Neural cell (in vitro differentiated cells): ENCODE data around the gene FBN1. TPM values are rescaled to one million over a fixed set of nuclear protein-coding genes. Genes with fewer than 3 reads are reported as not detected.

ENCODE experiments used
- H2AFZ ChIP-seq: fragments of 200-600, 300-800 bp; sonication (generic), shearing (Covaris generic); 2 replicates; pipeline ENCODE4 v1.6.0; 2014; ENCODE audit warnings: low read depth, mild to moderate bottlenecking, antibody characterized with exemption, low read length, moderate library complexity
- H3F3A ChIP-seq: fragments of 200-600 bp; shearing (Covaris generic); 2 replicates; pipeline ENCODE4 v1.6.1; 2016; ENCODE audit warnings: mild to moderate bottlenecking, moderate library complexity, mixed read lengths, antibody characterized with exemption, low read length; ENCODE audit not compliant: insufficient read depth, poor library complexity, severe bottlenecking
- H3K27ac ChIP-seq: fragments of 200-600, 300-800 bp; sonication (generic), shearing (Covaris generic); 2 replicates; pipeline ENCODE4 v1.5.1; 2014; ENCODE audit warnings: mild to moderate bottlenecking, low read length, moderate library complexity
- H3K27me3 ChIP-seq: fragments of 300-800, 200-600 bp; sonication (generic), shearing (Covaris generic); 2 replicates; pipeline ENCODE4 v1.6.0; 2014; ENCODE audit warnings: mild to moderate bottlenecking, low read depth, low read length, moderate library complexity; ENCODE audit not compliant: insufficient read depth
- H3K36me3 ChIP-seq: fragments of 300-800, 200-600 bp; sonication (generic), shearing (Covaris generic); 2 replicates; pipeline ENCODE4 v1.5.1; 2014; ENCODE audit warnings: mild to moderate bottlenecking, antibody characterized with exemption, low read length, moderate library complexity; ENCODE audit not compliant: insufficient read depth
- H3K4me2 ChIP-seq: fragments of 300-800, 200-600 bp; sonication (generic), shearing (Covaris generic); 2 replicates; pipeline ENCODE4 v1.6.0; 2014; ENCODE audit warnings: mild to moderate bottlenecking, low read length
- H3K4me3 ChIP-seq: fragments of 300-800, 200-600 bp; sonication (generic), shearing (Covaris generic); 2 replicates; pipeline ENCODE4 v1.5.1; 2014; ENCODE audit warnings: mild to moderate bottlenecking, low read length, moderate library complexity
- H3K79me2 ChIP-seq: fragments of 200-600 bp; shearing (Covaris generic); replicated peaks from 2 replicates; pipeline ENCODE4 v1.6.0; 2014; ENCODE audit warnings: mild to moderate bottlenecking, low read length, moderate library complexity; ENCODE audit not compliant: insufficient read depth
- H3K9ac ChIP-seq: fragments of 300-800, 200-600 bp; sonication (generic), shearing (Covaris generic); 2 replicates; pipeline ENCODE4 v1.6.1; 2016; ENCODE audit warnings: mild to moderate bottlenecking, low read length, mixed read lengths
- H3K9me2 ChIP-seq: fragments of 200-600 bp; shearing (Covaris generic); 2 replicates; pipeline ENCODE4 v1.6.1; 2016; ENCODE audit warnings: mild to moderate bottlenecking, low read length, mixed read lengths; ENCODE audit not compliant: insufficient read depth
- H3K9me3 ChIP-seq: fragments of 200-600, 300-800 bp; sonication (generic), shearing (Covaris generic); 2 replicates; pipeline ENCODE4 v1.6.1; 2016; ENCODE audit warnings: mild to moderate bottlenecking, mixed run types, low read length, moderate library complexity, mixed read lengths
- H4K20me1 ChIP-seq: fragments of 200-600 bp; shearing (Covaris generic); 2 replicates; pipeline ENCODE4 v1.6.1; 2016; ENCODE audit warnings: mild to moderate bottlenecking, mixed run types; ENCODE audit not compliant: insufficient read depth
- EP300 ChIP-seq: fragments of 450-650 bp; conservative IDR thresholded peaks from 2 replicates; pipeline ENCODE4 v1.6.1; 2014; ENCODE audit warnings: antibody characterized with exemption, mild to moderate bottlenecking, moderate library complexity; ENCODE audit not compliant: poor library complexity, severe bottlenecking
- MXI1 ChIP-seq: fragments of 450-650 bp; conservative IDR thresholded peaks from 2 replicates; pipeline ENCODE4 v1.6.1; 2014; ENCODE audit warnings: antibody characterized with exemption, mild to moderate bottlenecking; ENCODE audit not compliant: poor library complexity, severe bottlenecking
- POLR2AphosphoS5 ChIP-seq: IDR thresholded peaks from 2 replicates; pipeline ENCODE4 v1.6.1; 2012
- RAD21 ChIP-seq: fragments of 450-650 bp; conservative IDR thresholded peaks from 2 replicates; pipeline ENCODE4 v1.6.1; 2014; ENCODE audit warnings: antibody characterized with exemption, mild to moderate bottlenecking, moderate library complexity
- SMC3 ChIP-seq: fragments of 450-650 bp; conservative IDR thresholded peaks from 2 replicates; pipeline ENCODE4 v1.6.1; 2014; ENCODE audit warnings: antibody characterized with exemption, mild to moderate bottlenecking, moderate library complexity; ENCODE audit not compliant: poor library complexity
- TAF1 ChIP-seq: IDR thresholded peaks from 2 replicates; pipeline ENCODE4 v1.6.1; 2012; ENCODE audit warnings: low read depth
- polyA plus RNA-seq: library from polyadenylated mRNA; depleted of rRNA; stranded (reverse); fragments of >200 nt; gene quantifications from 2 replicates; pipeline ENCODE4 v1.2.3, GENCODE V29; 2014
- TF ChIP-seq, protein P1 (sequence below): fragments of 450-650 bp; IDR thresholded peaks from 2 replicates; pipeline ENCODE4 v1.5.1; 2014; ENCODE audit warnings: antibody characterized with exemption, mild to moderate bottlenecking, moderate library complexity; ENCODE audit not compliant: poor library complexity, severe bottlenecking
- TF ChIP-seq, protein P2 (sequence below): IDR thresholded peaks from 2 replicates; pipeline ENCODE4 v1.6.1; 2012; ENCODE audit warnings: borderline replicate concordance

Gene FBN1
- polyA plus RNA-seq, 1 donor from 2014 or later: 22.0 TPM

- no peak overlapping the region for H3K9ac ChIP-seq
These were observed 239.1 kb downstream of the FBN1 start for GRCh38 chr15:48406266-48406891.

DNA sequence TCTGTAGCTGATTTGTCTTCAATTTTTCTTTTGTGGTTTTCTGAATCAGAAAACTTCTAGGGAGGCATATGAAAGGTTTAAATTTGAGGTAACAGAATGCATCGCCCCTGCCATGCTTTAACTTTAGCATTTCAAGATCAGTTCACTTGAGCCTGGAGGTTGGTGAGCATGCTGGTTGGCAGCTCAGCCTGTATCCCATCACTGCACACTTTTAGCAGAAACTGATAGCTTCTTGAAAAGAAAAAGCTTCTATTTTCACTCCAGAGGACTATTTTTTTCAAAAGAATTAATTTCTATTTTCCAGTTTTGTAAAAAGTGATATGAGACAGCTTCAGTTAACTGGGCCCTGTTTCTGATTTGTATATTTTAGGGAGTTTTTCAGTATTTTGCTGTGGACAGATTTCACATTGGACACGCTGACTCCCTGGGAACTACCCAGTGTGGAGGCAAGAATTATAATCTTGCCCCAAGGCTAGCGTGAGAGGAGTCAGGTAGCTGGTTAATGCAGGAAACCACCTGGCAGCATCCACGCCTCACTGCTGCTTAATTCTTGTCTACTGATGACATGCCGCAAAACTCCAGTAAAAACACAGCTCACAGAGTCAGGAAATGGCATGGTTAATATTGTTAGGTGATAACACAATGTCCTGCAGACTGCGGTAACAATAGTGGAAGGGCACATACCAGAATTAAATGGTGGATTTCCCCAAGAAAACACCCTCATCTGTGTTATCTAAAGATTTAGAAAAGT, 242.9 kb downstream of the FBN1 start:
- no peak for TF ChIP-seq SMC3
- TF ChIP-seq, protein P1, sequence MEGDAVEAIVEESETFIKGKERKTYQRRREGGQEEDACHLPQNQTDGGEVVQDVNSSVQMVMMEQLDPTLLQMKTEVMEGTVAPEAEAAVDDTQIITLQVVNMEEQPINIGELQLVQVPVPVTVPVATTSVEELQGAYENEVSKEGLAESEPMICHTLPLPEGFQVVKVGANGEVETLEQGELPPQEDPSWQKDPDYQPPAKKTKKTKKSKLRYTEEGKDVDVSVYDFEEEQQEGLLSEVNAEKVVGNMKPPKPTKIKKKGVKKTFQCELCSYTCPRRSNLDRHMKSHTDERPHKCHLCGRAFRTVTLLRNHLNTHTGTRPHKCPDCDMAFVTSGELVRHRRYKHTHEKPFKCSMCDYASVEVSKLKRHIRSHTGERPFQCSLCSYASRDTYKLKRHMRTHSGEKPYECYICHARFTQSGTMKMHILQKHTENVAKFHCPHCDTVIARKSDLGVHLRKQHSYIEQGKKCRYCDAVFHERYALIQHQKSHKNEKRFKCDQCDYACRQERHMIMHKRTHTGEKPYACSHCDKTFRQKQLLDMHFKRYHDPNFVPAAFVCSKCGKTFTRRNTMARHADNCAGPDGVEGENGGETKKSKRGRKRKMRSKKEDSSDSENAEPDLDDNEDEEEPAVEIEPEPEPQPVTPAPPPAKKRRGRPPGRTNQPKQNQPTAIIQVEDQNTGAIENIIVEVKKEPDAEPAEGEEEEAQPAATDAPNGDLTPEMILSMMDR: no peak
- H3K9me3 ChIP-seq: no peaks in the 10 kb centered on the region
- H3K4me3 ChIP-seq: no peak overlapping the region
- no peaks in the 10 kb centered on the region for H3K27me3 ChIP-seq
- H3K27ac ChIP-seq: no peak overlapping the region
- no peak overlapping the region for H3K4me2 ChIP-seq
- no peaks in the 10 kb centered on the region for H3K79me2 ChIP-seq
- no peaks in the 10 kb centered on the region for H3F3A ChIP-seq
- no peaks in the 10 kb centered on the region for H3K9me2 ChIP-seq
- H3K9ac ChIP-seq: no peak overlapping the region
- no peaks in the 10 kb centered on the region for H3K36me3 ChIP-seq
- no peaks in the 10 kb centered on the region for H4K20me1 ChIP-seq
- no peak overlapping the region for H2AFZ ChIP-seq

More at GRCh38 chr15:48406266-48406891, 239.1 kb downstream of the FBN1 start:
- TF ChIP-seq SMC3: no peak
- TF ChIP-seq, protein P1: no peak
- no peak for TF ChIP-seq TAF1
- TF ChIP-seq, protein P2, sequence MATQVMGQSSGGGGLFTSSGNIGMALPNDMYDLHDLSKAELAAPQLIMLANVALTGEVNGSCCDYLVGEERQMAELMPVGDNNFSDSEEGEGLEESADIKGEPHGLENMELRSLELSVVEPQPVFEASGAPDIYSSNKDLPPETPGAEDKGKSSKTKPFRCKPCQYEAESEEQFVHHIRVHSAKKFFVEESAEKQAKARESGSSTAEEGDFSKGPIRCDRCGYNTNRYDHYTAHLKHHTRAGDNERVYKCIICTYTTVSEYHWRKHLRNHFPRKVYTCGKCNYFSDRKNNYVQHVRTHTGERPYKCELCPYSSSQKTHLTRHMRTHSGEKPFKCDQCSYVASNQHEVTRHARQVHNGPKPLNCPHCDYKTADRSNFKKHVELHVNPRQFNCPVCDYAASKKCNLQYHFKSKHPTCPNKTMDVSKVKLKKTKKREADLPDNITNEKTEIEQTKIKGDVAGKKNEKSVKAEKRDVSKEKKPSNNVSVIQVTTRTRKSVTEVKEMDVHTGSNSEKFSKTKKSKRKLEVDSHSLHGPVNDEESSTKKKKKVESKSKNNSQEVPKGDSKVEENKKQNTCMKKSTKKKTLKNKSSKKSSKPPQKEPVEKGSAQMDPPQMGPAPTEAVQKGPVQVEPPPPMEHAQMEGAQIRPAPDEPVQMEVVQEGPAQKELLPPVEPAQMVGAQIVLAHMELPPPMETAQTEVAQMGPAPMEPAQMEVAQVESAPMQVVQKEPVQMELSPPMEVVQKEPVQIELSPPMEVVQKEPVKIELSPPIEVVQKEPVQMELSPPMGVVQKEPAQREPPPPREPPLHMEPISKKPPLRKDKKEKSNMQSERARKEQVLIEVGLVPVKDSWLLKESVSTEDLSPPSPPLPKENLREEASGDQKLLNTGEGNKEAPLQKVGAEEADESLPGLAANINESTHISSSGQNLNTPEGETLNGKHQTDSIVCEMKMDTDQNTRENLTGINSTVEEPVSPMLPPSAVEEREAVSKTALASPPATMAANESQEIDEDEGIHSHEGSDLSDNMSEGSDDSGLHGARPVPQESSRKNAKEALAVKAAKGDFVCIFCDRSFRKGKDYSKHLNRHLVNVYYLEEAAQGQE: no peak
- no peak for TF ChIP-seq RAD21
- TF ChIP-seq EP300: no peak
- TF ChIP-seq POLR2AphosphoS5: no peak
- no peak for TF ChIP-seq MXI1
- Histone ChIP-seq H3F3A (no peaks in the 10 kb centered on the region), H3K27ac (no peak overlapping the region), H3K36me3 (no peaks in the 10 kb centered on the region), H3K79me2 (no peaks in the 10 kb centered on the region), H3K4me3 (no peak overlapping the region), H2AFZ (no peak overlapping the region), H3K27me3 (no peaks in the 10 kb centered on the region), H3K9me2 (no peaks in the 10 kb centered on the region), H4K20me1 (no peaks in the 10 kb centered on the region), H3K4me2 (no peak overlapping the region), H3K9me3 (no peaks in the 10 kb centered on the region)
